NCI-H82 (cell line): ENCODE data around the gene ANAPC2.

Source experiments
- DNase-seq: peaks from one replicate; lab custom pipeline; 2025; lab: John Stamatoyannopoulos, UW

Gene ANAPC2

GRCh38 chr9:137126786-137127185 lies 61.6 kb downstream of the ANAPC2 start:
- no peak for DNase-seq
